Bone marrow (tissue), 2 donors: Measurements from ENCODE around the gene ARHGEF16.

ENCODE experiments used
- DNase-seq, 2 donors: peaks; one replicate each; lab custom pipeline; 2025; lab: John Stamatoyannopoulos, UW

The ARHGEF16 gene

GRCh38 chr1:3456964-3457909 is 2.8 kb downstream of the ARHGEF16 start:
- DNase-seq, result no peak

DNA sequence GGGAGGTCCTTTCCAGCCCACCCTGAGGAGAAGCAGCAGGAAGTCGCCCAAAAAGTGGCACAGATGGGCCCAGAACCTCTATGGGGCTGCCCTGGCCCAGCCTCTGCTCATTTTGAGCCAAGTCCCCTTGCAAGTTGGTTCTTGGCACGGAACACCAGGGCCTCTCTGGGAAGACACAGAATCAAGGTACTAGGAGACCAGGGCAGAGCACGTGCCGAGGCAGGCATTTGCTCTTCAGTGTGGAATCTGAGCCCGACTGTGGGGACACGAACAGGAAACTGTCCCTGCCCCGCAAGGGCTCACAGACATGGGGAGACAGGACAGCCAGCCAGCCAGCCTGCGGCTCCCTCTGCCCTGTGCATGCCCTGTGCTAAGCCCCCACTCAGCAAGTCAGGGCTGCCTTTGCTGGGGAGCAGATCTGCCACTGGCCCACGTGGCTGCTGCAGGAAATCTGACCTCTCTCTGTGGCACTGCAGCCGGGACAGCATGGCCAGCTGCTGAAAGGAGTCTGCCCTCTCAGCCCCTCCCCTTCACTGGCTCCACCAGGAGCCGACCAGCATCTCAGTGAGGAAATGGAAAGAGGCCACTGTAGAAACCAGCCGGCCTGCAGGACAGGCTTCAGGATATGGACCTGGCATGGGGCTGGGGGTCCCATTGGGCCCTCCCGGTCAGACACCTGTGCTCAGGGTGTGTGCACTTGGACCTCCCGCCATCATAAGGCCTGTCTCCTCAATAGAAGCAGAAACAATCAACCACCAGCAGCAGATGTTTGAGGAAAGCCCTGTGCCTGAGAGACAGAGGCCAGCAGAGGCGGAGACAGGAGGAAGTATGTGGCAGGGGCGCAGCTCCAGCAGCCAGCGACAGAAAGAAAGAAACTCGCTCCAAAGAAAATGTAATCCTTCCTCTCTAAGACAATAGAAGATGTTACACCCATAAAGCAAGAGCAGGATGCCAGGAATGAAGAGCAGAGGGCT is 3.7 kb downstream of the ARHGEF16 start:
- no peak for DNase-seq

- DNase-seq, result no peak
Measured at GRCh38 chr1:3459051-3459908, 4.8 kb downstream of the ARHGEF16 start.

GRCh38 chr1:3459940-3460671 is 5.6 kb downstream of the ARHGEF16 start:
- DNase-seq, result no peak

GRCh38 chr1:3460672-3461131 is 6.2 kb downstream of the ARHGEF16 start:
- DNase-seq, result no peak

GRCh38 chr1:3461238-3461933 is 6.9 kb downstream of the ARHGEF16 start:
- no peak for DNase-seq

GRCh38 chr1:3461934-3462275 is 7.4 kb downstream of the ARHGEF16 start:
- DNase-seq, result no peak

DNA sequence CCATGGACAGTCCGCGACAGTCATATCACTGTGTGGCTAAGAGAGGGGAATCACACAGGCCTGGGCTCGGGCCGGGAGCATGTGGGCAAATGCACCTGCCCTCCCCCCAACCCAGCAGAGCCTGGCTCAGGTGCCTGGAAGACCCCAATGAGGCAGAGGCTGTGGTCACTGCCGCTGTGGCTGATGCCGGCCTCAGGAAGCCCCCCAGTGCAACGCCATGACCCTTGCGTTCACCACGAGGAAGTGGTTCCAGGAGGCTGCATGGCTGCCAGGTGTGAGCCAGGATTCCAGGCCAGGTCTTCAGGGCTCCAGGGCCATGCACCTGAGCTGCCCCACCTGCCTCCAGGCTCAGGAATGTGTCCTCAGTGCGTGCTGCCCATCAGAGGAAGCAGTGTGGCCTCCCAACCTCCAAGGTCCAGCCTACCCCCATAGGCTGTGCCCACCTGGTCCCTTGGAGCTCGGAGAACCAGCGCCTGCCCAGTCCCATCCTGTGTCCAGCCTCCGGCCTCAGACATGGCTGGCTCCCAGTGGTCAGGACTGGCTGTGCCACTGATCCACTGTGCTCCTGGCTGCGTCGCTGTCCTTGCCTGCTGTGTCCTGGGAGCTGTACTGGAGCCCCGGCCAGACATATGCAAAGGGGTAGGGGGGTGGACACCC is 8.0 kb downstream of the ARHGEF16 start:
- no peak for DNase-seq

- DNase-seq, result no peak
Measured at GRCh38 chr1:3463013-3463385, 8.5 kb downstream of the ARHGEF16 start.

DNA sequence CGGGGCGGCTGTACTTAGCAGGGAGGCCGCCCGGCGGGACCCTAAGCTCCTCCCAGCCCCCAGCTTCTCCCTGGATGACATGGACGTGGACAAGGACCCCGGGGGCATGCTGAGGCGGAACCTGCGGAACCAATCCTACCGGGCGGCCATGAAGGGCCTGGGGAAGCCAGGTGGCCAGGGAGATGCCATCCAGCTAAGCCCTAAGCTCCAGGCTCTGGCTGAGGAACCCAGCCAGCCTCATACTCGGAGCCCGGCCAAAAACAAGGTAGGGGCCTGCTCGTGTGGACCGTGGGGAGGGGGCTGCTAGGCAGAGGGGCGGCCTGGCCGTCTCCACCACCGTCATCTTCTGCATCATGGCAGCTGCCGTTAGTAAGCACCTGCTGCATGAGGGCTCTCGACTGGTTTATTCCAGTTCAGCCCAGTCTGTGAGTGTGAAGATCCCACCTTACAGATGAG is 9.0 kb downstream of the ARHGEF16 start:
- no peak for DNase-seq

- no peak for DNase-seq
Measured at GRCh38 chr1:3463891-3464648, 9.6 kb downstream of the ARHGEF16 start.

GRCh38 chr1:3464649-3465025 is 10.2 kb downstream of the ARHGEF16 start:
- no peak for DNase-seq

DNA sequence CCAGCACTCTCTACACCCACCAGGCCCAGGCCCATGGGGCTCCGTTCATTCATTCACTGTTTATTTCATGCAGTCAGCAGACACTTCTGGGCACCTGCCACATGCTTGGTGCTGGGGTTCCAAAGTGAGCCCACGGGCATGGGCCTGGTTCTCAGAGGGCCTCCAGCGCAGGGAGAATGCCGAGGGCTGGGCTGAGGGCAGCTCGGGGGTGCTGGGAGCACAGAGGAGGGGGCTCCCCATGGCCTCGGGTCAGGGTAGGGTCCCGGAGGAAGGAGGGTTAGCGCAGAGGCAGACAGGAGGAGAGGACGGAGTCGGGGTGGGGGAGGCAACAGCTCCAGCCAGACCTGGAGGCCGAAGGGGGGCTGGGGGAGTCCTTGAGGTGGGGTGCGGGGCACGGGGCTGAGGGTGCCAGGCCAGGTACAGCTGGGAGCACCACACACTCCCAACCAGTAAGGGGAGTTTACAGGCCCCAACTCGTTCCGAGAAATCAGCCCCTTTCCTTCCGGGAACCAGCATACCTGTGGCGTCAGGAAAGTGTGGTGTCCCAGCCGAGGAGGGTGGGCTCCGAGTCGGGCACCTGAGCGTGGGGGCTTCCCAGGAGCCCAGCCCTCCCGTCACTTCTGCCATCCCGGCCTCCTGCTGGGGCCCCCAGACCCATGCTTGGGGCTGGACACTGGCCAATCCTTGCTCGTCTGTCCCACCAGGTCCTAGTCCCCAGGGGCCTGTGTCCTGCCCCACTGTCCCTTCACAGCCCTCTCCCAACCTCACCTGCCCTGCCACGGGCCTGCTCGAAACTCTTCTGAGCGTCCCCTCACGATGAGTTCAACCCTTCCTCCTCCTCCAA is 10.8 kb downstream of the ARHGEF16 start:
- no peak for DNase-seq

DNA sequence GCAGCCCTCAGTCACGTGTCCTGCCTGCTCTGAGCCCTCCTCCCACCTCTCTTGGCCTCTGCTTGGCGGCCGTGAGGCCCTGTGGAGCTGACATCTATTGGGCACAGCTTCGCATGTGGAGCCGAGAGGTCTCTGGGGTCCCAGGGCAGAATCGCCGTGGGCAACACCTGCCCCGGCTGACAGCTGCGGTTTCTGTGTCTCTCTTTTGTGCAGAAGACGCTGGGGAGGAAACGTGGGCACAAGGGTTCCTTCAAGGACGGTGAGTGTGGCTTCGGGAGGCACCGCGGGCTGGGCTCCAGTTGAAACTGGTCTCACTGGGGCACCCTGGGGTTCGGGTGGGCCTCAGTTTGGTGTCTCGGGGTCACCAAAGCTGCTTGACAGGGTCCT is 11.5 kb downstream of the ARHGEF16 start:
- no peak for DNase-seq

- DNase-seq, result no peak
Measured at GRCh38 chr1:3466366-3467075, 12.1 kb downstream of the ARHGEF16 start.

DNA sequence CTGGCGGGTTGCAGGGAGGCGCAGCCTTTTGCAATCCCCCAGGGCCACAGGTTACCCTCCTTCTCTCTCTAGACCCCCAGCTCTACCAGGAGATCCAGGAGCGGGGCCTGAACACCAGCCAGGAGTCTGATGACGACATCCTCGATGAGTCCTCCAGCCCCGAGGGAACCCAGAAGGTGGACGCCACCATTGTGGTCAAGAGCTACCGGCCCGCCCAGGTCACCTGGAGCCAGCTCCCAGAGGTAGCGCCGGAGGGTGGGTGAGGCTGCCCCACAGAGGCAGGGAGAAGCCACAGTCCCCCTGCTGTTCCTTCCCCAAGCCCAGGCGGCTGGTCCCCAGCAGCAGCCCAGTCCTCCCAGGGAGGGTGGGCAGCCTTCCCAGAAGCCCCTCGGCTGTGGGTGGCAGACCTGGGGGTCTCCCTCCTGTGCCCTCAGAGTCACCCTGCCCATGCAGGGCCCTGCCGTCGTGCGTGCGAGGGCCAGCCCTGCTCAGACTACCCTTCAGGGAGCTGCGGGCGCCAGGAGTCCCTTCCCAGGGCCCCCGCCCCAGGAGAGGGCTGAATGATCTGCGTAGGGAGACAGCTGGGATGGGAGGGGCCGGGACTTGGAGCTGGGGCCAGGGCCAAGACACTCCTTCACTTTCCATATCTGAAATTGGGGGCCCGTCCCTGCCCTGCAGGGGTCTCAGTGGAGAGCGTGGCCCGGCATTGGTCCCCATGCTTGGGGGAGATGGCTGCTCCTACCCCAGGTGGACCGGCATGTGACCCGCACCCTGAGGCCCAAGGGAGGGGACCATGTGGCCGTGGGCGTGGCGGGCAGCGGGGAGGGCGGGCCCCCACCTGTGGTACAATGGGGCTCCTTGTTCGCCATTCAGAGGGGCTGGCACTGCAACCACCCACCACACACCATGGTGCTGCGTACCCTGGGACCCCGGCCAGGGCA is 12.9 kb downstream of the ARHGEF16 start:
- no peak for DNase-seq
